CD4-positive, alpha-beta T cell treated with Interferon gamma for 1 hour (primary cell): ENCODE data around the gene PSD4.

Experiments used
- DNase-seq: peaks from one replicate; pipeline ENCODE4 v3.0.0-alpha.2; 2020

PSD4 gene

GRCh38 chr2:113209011-113209645 lies 35.4 kb downstream of the PSD4 start:
- DNase-seq, result no peak

DNA sequence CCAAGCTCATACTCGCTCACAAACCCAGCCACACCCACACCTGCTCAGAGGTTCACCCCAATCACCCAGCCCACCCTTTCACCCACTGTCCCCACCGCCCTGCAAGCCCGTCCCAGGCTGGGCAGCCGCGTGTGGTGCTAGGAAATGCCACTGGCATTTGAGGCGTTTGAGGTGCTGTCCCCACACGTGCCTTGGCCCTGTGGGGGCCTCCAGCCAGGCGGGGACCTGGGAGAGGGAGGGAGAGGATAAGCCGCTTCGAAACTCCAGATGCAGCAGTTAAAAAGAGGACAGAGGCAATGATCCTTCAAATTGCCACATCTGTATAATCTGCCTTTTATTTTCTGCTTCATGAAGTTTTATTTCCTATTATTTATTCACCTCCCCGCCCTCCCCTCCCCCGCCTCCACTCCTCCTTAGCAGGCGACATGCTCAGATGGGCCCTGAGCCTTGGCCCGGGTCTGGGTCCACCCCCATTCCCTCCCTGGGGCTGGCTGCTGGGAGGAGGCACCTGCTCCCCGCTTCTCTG lies 35.9 kb downstream of the PSD4 start:
- no peak for DNase-seq

- no peak for DNase-seq
Measured at GRCh38 chr2:113211226-113212105, 37.7 kb downstream of the PSD4 start.

DNA sequence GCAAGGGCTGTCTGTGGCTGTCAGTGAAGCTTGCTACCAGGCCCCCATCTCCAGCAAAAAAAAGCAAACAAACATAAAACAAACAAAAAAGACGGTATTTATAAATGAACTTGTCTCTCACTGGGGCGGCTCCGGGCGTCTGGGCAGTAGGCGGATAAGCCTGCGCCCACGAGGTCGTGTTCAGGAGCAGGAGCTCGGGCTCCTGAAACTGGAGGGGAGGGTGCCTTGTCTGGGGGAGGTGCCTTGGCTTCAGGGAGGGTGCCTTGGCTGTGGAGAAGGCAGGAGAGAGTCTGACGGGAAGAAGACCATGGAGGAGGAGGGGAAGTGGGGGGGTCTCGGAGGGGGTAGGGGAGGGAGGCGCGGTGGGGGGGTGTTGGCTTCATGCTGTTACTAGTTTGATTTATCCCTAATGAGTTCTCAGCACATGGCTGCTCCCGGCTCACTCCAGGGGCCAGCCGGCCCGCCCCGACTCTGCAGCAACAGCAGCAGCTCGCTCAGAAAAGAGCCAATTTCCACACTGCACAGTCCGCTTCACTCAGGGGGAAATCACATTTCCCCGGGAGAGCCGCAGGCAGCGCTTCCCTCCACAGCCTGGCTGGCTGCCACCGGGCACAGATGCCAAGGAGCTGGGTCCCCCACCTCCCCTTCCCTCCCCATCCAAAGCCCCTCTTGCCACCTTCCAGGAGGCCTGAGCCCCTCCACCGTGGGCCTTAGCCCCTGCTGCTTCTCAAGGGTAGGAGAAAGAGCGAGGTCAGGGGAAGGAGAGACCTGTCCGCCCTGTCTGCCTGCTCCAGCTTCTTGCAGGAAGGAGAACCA lies 38.7 kb downstream of the PSD4 start:
- no peak for DNase-seq

DNA sequence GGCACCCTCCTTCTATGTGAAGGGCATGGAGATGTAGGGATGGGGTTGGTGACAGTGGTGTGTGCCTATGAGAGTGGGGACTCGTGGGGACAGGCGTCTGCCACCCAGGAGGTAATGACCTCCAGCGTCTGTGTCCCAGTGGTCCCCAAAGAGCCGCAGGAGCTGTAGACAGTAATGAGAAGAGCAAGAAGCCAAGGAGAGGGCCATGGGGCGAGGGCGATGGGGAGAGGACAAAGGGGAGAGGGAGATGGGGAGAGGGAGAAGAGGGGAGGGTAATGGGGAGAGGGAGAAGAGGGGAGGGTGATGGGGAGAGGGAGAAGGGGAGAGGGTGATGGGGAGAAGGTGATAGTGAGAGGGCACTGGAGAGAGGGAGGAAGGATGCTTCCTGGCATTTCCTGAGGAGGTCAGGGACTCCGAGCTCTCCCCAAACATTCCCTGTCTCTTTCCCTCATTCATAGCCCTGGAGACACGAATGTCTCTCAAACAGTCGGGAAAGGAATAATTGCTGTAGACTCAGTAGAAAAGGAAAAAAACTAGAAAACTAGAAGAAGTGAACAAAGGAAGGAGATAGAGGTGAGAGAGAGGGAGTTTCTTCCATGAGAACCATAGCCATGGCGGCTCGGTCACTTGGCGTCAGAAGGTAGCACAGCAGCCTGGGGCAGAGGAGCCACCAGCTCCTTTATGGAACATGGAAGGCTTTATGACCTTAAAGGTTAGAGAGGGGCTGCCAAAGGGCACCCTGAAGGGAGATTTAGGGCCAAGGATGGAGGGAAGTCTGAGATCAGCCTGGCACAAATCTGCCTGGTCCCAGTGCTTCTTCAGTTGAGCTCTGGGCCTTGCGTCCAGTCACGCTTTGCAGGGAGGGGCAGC lies 39.5 kb downstream of the PSD4 start:
- DNase-seq, result no peak

DNA sequence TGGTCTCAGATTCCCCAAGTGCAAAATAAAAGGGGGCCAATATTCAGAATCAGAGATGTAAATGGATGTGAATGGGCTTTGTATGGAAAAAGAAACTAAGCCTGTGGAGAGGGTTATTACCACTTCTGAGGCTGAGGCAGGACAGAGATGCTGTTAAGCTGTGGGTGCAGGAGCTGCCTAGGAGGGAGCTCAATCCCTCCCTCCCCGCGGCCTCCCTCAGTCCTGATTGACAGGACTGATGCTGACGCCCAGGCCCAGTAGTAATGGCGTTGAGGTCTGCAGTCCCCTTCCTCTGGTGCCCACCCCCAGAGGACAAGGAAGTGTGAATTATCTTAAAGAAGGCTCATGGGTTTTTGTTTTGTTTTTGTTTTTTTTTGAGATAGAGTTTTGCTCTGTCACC lies 40.4 kb downstream of the PSD4 start:
- no peak for DNase-seq

DNA sequence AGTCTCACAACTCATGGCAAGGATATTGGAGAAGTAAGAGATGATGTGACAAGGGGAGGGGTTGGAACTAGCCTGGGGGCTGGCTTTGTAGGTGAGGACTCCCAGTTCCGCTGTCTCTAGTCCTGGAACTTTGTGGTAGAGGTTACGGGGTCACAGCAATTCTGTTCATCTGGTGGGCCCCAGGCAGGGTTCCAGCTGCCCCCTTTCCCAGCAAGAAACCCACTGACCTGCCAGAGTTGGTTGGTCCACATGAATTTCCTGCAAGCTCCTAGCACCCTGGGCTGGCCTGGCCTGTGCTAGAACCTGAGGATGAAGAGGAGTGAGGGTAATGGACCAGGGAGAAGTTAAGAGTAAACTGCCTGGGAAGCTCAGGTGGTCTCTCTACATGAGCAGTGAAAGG lies 41.3 kb downstream of the PSD4 start:
- no peak for DNase-seq

DNA sequence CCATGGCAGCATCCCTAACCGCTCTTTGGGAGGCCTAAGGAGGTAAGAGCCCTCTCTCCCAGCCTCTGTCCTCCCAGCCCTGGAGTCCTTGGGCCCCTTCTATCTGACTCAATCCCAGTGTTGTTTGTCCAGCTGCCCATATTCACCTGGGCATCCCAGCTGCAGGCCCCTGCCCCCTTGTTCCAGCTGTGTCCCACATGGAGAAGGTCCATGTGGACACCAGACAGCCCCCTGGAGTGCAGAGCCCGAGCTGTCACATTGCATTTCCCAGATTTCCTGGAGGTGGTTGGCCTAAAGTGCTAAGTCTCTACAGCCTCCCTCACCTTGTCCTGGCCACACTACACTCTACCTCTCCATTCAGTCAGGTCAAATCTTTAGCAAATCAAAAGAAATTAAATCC lies 42.5 kb downstream of the PSD4 start:
- DNase-seq, result no peak

DNA sequence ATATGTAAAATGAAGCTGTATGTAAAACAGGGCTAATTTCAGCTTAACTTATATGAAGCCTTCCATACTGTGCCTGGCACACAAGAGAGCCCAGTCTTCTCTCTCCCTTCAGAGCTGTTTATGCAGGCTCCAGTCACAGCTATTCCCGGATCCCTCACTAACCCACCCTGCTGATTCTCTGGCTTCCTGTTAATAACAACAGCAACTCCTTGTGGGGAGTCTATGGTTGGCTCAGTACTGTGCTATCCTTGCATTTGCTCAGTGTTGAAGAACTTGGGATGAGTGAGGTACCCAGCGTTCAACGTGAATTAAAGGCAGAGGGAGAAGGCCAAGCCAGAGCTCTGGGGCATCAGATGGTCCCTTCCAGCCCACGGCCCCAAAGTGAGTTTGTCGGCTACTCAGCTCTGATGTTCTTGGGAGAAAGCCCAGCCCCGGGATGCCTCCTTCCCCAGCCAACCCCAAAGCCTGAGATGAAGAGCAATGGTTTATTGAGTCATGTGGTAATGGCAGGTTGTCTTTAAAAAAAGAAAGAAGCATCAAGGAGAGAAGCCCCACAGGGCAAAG lies 43.2 kb downstream of the PSD4 start:
- no peak for DNase-seq

DNA sequence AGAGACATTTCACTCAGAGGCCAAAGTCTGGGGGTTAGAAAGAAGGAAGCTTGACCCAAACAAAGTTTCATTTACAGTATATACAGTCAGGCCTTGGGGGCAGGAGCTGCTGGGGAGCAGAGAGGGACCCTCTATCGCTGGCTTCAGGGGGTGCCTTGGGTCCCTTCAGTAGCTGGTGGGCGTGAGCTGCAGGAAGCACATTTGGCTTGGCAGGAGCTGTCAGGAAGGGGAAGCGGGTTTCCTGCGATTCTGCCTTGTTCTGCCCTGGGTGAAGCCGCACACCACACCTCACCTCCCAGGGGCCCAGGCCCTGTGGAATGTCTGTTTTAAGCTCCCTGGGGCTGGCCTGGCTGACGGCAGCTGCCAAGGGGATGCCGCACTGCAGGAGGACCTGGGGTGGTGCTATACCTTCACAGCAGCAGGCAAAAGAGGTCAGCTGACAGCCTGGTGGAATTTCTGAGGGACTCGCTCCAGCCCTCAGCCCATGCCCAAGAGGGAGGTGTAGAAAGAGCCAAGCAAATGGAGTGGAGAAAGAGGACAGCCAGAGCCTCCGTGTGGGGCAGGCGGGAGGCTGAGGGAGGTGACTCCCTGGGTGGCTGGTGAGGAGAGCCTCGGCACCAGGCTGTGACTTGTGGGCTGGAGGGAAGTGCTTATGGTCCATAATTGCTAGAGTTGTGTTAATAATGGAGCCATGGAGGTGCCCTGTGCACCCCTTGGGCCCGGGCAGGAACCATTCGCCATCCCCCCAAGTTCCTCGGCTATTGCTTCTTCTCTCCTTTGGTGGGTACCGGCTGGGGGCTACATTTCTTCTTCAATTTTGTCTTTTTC lies 43.9 kb downstream of the PSD4 start:
- DNase-seq, result no peak

DNA sequence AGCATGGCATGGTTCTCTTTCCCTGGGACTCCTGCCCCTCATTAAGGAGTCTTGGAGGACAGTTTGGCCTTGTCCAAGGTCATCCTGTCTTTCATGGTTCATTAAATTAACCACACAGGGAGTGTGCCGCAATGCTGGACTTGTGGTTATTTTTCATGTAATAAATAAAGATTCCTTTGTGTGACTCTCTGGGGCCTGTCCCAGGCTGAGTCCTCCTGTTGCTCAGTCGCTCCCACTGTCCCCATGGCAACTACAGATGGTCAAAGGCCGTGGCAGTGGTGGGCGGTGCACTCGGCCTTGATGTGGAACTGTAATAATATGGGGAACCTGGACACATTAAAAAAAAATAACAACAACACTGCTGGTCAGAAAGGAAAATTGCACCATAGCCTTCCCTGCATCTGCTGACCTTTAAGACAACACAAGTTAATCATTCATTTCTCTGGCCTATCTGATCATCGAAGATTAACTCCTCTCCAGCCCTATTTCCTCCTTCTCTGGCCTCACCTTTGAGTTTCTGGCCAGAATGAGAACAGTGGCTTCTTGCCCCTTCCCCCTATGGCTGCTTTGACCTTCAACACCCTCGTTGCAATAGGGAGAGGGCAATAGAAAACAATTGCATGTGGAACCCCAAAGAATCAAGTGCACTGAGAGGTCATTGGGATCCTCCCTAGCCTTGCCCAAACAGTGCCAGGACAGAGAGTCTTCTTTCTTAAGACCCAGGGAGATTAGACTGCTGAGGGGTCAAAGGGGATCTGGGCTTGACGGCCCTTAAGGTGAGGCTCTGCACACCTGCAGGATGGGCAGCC lies 44.7 kb downstream of the PSD4 start:
- DNase-seq, result peak; percentile 65

- no peak for DNase-seq
Measured at GRCh38 chr2:113219092-113219441, 45.3 kb downstream of the PSD4 start.

GRCh38 chr2:113219525-113219888 lies 45.7 kb downstream of the PSD4 start:
- no peak for DNase-seq

GRCh38 chr2:113219889-113220641 lies 46.3 kb downstream of the PSD4 start:
- DNase-seq, result peak; percentile 34

DNA sequence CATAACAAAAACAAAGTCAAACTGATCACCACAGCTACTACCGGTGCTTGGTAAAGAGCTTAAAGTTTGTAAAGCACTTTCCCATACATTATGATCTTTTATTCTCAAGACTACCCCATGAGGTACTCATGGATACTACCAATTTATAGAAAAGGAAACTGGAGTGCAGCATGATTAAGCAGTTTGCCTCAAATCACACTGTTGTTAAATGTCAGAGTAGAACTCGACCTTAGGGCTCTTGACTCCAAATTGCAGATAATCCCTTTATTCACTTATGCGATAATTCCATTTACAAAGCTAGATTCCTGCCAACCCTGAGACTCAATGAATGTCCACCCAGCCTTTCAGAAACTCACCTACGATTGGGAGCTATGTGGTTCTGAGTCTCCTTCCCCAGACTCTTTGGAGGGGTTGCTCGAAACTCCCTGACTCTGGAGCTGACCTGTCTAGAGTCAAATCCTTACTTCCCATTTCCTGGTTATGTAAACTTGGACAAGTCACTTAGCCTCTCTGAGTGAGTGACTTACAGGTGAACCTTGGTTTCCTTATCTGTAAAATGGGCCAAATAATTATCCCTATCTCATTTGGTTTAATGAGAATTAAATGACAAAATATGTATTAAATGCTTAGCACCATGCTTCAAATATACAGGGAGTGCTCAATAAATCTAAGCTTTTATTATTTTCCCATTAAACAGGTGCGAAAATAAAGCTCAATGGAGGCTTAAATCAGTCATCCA lies 47.4 kb downstream of the PSD4 start:
- DNase-seq, result no peak

- no peak for DNase-seq
Measured at GRCh38 chr2:113221846-113222245, 48.1 kb downstream of the PSD4 start.

- no peak for DNase-seq
Measured at GRCh38 chr2:113223813-113224212, 50.0 kb downstream of the PSD4 start.

GRCh38 chr2:113224647-113225236 lies 51.0 kb downstream of the PSD4 start:
- DNase-seq, result no peak
